Amniotic stem cell (primary cell): Measurements from ENCODE around the gene MLN.

Experiments
- DNase-seq: peaks from one replicate; lab custom pipeline; 2025; lab: John Stamatoyannopoulos, UW

The MLN gene

GRCh38 chr6:33813990-33814985 is 10.5 kb upstream of the MLN start:
- DNase-seq, result no peak

DNA sequence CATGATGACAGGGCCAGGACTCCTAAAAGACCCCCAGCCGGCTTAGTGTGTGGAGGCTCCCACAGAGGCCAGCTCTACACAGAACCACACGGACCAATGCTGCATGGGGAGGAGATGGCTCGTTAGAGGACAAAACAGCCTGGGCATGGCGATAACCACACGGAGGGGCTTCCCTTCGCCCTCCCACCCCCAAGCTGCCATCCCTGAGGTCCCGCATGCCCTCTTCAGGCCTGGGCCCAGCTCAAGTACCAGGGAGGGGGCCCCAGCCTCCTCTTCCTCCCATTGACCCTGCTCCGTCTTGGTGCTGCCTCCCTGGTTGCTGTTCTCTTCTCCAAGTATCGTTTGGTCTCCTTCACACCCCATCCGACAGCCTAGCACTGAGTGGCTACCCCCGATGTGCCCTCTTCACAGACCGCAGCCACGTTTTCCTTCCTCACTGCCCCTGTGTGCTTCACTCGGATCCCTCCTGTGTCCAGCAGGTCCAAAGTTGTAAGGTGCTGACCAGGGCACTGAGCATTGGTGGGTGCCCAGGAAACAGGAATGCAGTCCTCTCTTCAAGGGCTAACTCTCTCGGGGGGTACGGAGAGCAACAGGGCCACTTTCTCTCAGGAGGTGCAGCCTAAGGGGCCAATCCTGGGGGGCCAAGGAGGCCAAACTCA is 9.6 kb upstream of the MLN start:
- no peak for DNase-seq

DNA sequence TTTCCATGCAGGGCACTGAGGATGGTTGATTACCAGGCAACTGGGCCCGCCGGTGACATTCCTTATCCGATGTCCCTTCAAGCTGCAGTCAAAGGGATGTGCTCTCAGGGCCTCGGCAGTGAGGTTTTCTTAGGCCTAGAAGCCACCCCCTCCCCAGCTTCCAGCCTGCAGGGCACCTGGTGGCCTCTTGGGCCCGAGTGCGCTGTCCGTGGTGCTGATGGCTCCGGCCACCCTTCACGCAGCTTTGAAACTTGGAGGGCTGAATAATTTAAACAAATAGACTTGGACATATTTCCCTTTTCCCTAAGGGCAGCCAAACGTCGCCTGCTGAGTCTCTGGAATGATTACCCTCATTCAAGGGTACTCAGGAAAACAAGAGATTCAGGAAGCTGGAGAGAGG is 8.9 kb upstream of the MLN start:
- DNase-seq, result no peak

DNA sequence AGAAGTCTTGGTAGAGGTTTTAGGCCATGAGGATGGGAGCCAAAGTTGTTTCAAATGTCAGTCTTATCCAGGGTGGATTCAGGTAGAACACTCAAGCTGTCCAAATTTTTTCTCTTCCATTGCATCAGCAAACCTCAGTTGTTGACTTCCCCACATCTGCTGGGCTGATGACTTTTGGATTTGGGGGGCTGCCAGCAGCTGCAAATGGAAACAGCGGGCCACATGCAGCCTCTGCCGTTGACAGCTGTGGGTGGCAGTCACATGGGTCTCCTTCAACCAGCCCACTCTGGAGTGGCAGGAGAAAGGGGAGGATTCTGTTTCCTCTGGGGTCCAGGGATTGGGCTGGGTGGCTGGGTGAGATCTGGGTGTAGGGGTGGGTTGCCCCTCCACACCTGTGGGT is 5.8 kb upstream of the MLN start:
- DNase-seq, result no peak

GRCh38 chr6:33808641-33809180 is 4.9 kb upstream of the MLN start:
- DNase-seq, result no peak

DNA sequence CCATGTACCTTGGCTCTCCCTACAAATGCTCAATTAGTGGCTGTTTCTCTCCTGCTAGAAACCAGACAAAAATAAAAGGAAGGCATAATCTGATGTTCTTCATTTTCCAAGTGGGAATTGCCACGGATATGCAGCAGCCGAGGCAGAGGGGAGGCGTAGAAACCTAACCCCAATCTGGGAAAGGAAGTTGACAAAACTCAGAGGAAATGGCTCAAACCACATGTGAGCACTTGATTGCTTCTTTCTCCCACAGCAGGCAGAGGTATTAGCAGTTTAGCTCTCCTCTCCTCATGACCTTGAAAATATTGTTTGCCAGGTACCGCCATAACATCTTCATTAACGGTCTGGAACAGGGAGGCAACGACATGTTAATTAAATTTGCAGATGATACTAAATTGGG is 3.8 kb upstream of the MLN start:
- DNase-seq, result no peak

- no peak for DNase-seq
Observed at GRCh38 chr6:33806841-33807240, 3.0 kb upstream of the MLN start.

- DNase-seq, result no peak
Observed at GRCh38 chr6:33802186-33802958, 1.4 kb downstream of the MLN start.

- DNase-seq, result no peak
Observed at GRCh38 chr6:33801611-33802010, 2.2 kb downstream of the MLN start.

DNA sequence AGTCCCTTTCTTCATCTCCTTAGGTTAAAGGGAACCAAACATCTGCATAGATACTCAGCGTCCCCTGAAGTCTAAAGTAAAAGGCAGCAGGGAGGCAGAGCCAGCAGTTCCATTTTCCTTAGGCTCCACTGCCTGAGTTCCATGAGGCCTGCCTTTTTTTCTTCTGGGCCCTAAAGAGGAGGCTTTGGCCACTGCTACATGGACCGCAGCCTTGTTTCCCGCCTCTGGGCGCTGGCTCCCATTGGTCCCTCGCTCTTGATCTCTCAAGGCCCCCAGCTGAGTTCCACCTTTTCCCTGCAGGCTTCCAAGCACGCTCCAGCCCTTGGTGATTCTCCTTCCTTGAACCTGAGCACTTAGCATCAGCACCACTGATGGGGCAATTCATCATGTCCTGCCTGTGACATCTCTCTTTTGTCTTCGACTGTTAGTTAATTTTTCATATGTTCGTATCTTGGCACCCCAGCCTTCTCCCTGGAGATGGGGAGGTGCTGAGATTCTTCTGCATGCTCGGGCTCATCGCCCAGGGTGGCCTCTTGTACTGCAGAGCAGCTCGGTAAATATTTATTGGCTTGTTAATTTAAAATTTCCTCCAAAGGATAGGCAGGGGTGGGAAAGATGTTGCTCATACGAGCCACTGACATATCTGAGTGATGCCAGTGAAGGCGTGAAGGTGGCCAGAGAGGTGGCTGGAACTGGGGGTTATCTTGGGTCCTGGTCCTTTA is 3.4 kb downstream of the MLN start:
- no peak for DNase-seq

DNA sequence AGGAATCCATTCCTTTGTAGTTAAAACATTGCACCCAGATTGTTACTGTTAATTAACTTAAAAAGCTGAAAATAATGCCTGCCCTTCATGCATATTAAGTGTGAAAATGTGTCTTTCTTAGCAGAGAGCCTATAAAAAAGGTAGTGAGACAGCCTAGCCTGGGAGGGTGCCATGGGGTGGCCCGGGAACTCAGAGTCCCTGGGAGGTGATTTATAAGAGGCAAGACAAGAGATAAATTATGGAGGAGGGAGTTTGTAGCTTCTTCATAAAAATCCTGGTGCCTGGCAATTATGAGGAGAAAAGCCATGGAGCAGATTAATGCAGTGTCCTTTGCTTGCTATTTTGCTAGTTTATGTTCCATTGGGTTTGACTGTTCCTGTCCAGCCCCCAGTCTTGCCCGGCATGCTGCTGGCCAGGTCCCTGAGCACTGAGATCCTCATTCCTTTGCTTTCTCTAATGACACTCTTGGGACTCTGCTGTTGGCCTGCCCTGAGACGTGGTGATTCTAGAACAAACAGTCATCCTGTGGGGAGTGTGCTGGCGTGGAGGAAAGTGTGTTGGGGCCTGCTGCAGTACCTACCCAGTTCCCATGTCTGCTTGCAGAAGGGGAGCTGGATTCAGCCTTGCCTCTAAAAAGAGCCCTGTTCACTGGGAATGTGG is 4.2 kb downstream of the MLN start:
- no peak for DNase-seq

DNA sequence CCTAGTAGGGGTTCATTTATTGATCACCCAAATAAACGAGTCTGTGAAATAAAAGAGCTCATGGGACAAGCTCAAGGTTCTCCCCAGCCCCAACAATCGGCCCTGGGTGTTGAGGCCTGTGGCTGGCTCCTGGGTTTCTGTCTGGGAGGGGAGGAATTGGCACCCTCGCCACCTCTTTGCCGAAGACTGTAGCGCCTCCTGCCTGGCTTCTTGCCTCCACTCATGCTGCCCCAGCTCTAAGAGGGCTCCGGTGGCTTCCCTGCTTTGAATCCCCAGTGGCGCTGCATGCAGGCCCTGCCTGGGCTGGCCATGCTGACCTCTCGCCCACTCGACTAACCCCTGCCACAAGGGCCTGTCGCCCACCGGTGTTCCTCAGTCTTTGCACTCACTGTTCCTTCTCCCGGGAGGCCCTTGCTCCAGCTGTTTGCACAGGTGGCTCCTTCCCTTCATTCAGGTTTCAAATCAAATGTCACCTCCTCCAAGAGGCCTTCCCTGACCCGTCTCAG is 5.4 kb downstream of the MLN start:
- no peak for DNase-seq

DNA sequence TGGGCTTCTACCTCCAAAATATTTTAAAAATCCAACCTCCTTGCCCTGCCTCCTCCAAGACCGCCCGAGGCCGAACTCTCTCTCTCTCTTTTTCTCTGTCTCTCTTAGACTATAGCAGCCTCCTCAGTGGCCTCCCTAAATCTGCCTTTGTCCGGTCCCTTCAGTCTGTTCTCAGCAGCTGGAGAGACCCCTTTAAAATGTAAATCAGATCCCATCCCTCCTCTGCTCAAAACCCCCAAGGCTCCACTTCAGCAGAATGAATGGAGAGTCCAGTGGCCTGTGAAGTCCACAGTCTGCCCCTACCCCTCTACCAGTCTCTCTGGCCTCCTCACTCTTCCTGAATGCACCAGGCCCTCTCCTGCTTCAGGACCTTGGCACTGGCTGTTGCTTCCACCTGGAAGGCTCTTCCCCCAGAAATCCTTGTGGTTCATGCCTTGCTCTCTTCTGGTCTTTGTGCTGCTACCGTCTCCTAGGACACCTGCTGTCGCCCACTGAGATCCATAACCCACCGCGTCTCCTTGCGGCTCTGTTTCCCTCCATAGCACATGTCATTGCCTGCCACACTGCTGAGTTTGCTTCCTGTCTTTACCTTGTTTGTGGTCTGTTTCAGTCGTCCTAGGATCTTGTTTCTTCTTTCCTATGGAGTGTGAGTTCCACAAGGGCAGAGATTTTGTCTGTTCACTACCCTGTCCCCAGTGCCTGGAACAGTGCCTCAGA is 6.0 kb downstream of the MLN start:
- no peak for DNase-seq

DNA sequence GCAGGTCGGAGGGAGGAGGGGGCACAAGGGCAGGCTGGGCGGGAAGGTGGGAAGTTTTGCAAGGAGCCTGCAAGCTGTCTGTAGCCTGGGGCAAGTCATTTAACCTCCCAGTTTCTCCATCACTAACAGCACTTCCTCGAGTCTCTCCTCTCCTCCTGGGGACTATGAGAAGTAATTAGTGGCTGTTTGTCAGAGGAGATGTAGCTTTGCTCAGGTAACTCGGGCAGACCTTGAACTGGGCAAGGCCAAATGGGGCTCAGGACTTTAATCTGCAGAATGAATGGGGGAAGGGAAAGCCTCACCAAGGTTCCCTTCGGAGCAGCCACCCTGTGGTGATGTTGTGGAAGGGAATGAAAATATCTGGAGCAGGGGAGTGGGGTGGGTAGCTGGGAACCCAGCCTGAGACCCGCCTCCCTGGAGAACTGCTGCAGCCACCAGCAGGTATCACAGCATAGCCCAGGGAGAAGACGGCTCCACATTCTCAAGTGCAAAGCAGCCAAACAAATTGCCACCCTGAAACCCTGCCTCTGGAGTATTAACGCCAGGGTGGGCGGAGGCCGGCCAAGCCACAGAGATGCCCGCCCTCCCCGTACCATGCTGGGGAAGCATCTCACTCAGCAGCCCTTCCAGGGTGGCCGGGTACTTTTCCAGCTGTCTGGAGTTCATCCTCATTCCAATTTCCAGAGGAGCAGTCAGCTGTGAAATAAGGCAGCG is 8.7 kb downstream of the MLN start:
- DNase-seq, result no peak

- no peak for DNase-seq
Observed at GRCh38 chr6:33792981-33793380, 10.8 kb downstream of the MLN start.

DNA sequence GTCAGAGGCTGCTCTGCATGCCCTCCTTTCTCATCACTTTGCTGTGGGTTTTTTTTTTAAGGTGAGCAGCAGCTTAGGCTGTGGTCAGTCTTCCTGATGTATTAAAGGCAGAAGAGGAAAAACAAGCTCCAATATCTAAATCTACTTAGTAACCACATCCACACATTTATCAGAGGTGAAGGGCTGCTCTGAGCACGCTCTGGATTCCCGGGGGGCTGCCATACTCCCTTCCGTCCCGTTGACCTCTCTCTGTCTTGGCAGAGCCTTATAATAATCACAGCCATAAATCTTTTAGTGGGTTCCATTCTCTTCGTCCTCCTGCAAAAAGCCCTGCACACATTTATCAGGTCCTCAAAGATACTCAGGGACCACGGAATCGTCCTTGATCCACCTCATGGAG is 12.2 kb downstream of the MLN start:
- DNase-seq, result no peak

GRCh38 chr6:33790910-33791309 is 12.9 kb downstream of the MLN start:
- no peak for DNase-seq

- DNase-seq, result no peak
Observed at GRCh38 chr6:33790379-33790778, 13.4 kb downstream of the MLN start.

- no peak for DNase-seq
Observed at GRCh38 chr6:33789550-33789895, 14.3 kb downstream of the MLN start.
